ENCODE measurements around the gene AZU1.
"Not testable (repeated sequence)": the region's sequence is repeated elsewhere in the genome, so short reads cannot be mapped to it uniquely, and the experiment has no call there.

The AZU1 gene

DNA sequence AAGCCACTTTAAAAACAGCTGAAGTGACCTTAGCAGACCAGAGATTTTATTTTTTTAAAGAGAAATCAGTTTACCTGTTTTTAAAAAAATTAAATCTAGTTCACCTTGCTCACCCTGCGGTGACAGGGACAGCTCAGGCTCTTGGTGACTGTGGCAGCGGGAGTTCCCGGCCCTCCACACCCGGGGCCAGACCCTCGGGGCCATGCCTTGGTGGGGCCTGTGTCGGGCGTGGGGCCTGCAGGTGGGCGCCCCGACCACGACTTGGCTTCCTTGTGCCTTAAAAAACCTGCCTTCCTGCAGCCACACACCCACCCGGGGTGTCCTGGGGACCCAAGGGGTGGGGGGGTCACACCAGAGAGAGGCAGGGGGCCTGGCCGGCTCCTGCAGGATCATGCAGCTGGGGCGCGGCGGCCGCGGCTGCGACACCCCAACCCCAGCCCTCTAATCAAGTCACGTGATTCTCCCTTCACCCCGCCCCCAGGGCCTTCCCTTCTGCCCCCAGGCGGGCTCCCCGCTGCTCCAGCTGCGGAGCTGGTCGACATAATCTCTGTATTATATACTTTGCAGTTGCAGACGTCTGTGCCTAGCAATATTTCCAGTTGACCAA lies 16.7 kb upstream of the AZU1 start:
- no peak for DNase-seq (ENCODE audit: low spot score)

DNA sequence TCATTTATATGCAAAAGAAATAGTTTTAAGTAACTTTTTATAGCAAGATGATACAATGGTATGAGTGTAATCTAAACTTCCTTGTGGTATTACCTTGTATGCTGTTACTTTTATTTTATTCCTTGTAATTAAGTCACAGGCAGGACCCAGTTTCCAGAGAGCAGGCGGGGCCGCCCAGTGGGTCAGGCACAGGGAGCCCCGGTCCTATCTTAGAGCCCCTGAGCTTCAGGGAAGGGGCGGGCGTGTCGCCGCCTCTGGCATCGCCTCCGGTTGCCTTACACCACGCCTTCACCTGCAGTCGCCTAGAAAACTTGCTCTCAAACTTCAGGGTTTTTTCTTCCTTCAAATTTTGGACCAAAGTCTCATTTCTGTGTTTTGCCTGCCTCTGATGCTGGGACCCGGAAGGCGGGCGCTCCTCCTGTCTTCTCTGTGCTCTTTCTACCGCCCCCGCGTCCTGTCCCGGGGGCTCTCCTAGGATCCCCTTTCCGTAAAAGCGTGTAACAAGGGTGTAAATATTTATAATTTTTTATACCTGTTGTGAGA lies 16.1 kb upstream of the AZU1 start:
- DNase-seq (ENCODE audit: low spot score): no peak

DNA sequence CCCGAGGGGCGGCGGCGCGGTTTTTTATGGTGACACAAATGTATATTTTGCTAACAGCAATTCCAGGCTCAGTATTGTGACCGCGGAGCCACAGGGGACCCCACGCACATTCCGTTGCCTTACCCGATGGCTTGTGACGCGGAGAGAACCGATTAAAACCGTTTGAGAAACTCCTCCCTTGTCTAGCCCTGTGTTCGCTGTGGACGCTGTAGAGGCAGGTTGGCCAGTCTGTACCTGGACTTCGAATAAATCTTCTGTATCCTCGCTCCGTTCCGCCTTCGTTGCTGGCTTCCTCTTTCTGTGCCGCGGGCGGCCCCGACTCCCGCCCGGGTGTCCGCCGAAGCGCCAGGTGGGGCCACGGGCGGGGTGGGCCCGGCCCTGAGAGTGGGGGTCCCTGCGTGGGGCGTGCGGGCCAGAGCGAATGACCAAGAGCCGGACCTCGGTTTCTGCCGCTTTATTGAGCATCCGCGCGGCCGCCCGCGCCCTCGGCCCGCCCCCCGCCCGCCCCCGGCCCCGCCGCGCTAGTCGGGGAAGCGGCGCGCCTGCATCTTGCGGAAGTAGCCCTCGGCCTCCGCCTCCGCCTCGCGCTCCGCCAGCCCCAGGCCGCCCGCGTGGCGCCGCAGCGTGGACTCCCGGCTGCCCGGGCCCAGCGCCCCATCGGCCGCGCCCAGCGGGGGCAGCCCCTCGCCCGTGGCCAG lies 15.4 kb upstream of the AZU1 start:
- no peak for DNase-seq (ENCODE audit: low spot score)

DNA sequence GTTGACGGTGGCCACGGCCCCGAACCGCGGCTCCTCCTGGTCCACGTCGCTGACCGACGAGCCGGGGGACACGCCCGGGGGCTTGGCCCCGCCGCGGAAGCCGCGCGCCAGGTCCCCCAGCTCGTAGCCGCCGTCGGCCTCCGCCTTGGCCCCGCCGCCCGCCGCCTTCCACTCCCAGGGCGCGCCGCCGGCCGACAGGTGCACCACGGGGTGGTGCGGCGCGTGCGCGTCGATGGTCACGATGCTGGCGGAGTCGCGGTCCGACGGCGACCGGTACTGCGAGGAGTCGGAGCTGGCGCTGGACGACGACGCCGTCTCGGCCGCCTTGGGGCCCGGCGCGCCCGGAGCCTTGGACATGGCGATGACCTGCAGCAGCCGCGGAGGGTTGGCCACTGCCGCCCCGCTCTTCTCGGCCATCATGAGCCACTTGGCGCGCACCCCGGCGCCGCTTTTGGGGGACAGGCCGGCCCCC lies 14.9 kb upstream of the AZU1 start:
- DNase-seq (ENCODE audit: low spot score): no peak

DNA sequence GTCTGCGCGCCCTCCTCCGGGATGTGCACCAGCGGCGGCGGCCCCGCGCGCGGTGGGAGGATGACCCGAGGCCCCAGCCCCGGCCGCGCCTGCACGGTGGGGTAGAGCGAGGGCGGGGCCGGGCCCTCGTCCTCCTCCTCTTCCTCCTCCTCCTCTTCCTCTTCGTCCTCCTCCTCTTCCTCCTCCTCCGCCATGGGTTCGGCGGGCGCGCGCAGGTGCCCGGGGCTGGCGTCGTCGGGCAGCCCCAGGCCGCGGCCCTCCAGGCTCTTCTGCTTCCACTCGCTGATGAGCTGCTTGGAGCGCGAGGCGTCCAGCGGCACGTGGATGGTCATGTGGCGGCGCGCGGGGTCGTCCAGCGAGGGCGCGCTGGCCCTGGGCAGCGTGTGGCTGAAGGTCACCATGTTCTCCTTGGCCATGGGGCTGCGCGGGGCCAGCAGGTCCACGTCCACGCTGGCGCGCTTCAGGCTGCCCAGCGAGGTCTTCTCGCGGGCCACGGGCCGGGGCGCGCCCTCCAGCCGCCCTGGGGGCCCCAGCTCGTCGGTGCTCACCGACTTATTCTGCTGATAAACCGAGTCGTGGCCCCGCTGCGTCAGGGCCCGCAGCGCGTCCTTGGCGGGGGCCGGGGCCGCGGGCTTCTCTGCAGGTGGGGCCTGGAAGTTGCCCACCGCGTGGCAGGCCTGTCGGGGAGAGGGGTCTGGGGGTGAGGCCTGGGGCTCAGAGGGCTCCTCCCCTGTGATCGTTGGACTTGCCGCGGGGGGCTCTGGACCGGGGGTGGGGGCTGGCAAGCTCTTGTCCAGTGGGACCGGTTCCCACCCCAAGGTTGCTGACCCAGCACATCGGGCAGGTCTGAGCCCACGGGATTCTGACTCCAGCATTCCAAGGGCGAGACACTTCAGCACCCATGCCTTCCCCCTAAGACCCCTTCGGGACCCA lies 14.2 kb upstream of the AZU1 start:
- no peak for DNase-seq (ENCODE audit: low spot score)

DNA sequence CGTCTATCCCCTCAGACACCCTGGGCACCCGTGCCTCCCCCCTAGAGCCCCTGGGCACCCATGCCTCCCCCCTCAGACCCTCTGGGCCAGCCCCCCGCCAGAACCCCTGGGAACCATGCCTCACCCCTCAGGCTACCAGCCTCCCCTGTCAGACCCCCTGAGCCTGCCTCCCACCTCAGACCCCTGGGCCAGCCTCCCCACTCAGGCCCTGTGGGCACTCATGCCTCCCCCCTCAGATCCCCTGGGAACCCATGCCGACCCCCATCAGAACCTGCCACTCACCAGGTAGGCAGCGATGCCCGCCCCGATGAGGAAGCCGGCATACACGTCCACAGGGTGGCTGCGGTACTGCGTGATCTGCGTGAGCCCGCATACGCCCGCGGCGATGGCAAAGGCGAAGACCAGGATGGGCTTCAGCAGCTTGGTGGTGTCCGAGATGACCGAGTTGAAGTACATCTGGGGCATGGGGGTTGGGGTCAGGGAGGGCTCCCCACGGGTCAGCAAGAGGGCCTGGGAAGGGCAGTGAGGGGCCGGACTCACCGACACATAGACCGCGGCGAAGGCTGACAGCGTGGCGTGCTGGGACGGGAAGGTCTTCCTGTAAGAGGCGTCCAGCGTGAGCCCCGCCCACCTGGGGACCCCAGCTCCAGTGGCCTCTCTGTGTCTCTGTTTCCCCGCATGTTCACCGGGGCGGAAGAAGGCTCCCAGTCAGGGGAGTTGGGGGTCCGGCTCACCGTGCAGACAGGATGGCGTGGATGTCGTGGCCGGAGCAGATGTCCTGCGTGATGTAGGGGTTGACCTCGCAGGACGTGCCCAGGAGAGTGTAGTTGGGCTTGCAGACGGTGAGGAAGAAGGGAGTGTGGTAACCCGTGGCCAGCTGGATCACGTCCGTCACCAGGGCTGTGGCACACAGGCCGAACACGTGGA lies 13.2 kb upstream of the AZU1 start:
- DNase-seq (ENCODE audit: low spot score): no peak

DNA sequence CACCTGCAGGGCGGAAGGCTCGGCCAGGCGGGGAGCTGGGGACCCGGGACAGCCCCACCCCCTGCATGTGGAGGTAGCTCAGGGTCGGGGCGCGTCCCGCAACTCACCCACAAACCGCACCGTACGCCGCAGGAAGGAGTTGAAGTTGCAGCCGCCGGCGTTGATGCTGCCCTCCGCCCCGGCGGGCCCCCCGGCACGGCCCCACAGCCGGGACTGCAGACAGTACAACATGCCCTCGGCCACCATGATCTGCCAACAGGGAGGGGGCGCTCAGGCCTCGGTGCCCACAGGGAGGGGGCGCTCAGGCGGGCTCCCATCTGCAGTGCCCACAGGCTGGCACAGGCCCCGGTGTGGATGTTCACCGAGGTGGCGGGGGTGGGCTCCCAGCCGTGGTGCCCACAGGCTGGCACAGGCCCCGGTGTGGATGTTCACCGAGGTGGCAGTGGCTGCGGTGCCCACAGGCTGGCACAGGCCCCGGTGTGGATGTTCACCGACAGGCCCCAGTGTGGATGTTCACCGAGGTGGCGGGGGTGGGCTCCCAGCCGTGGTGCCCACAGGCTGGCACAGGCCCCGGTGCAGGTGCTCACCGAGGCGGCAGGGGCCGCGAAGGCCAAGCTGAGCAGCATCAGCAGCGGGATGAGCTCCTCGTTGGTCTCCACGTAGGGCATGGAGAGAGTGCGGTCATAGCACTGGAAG lies 12.4 kb upstream of the AZU1 start:
- DNase-seq (ENCODE audit: low spot score): no peak

DNA sequence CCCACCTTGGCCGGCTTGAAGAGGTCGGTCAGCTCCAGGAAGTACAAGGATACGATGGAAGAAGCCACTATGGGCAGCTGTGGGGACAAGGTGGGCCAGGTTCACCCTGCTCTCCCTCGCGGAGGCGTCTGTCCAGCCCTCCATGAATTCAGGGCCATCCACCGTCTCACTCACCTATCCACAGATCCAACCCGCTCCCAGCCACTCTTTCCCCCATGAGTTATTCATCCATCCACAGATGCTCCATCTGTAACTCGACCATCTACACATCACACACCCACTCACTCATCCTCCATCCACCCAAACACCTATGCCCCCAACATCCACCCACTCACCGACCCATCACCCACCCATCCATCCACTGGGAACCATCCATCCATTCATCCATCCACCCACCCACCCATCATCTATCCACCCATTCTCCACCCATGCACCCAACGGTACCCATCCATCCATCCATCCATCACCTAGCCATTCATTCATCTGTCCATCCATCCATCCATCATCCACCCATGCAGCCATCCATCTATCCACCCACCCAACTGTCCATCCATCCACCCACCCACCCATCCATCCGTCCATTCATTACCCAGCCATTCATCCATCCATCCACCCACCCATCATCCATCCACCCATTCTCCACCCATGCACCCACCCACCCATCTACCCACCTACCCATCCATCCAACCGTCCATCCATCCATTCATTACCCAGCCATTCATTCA lies 11.7 kb upstream of the AZU1 start:
- DNase-seq (ENCODE audit: low spot score): no peak

DNA sequence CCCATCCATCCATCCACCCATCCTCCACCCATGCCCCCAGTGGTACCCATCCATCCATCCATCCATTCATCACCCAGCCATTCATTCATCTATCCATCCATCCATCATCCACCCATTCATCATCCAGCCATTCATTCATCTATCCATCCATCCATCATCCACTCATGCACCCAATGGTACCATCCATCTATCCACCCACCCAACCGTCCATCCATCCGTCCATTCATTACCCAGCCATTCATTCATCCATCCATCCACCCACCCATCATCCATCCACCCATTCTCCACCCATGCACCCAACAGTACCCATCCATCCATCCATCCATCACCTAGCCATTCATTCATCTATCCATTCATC lies 11.2 kb upstream of the AZU1 start:
- DNase-seq (ENCODE audit: low spot score): no peak

DNA sequence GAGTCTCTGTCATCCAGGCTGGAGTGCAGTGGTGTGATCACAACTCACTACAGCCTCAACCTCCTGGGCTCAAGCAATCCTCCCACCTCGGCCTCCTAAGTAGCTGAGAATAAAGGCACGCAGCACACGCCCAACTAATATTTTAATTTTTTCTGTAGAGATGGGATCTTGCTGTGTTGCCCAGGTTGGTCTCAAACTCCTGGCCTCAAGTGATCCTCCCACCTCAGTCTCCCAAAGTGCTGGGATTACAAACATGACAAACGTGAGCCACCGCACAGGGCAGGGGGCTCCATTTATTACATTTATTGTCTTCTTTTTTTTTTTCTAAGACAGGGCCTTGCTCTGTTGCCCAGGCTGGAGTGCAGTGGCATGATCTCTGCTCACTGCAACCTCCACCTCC lies 7.4 kb upstream of the AZU1 start:
- not testable (repeated sequence) for DNase-seq (ENCODE audit: low spot score)

DNA sequence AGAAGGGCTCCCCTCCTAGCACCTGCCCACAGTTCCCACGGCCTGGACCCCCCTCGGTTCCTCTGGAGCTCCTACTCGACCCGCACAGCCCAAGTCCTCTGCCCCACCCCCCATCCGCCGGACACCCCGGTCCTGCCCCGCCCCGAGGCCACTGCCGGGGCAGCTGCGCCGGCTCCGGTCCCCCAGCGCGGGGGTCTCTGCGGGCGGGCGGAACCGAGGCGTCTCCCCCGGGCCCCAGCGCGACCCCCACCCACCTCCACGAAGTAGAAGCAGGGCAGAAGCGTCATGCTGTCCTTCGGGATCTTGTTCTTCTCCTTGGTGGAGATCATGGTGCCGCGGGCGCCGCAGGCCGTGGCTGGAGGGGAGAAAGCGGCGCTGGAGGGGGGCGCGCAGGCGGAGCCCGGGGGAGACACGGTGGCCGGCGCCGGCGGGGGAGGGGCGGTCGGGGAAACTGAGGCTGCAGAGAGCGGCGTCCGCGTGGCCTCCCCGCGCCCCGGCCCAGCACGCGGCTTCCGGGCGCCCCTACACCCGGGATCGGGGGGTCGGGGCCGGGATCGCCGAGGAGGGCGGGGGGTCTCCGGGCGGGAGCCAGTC lies 6.3 kb upstream of the AZU1 start:
- DNase-seq (ENCODE audit: low spot score): no peak

DNA sequence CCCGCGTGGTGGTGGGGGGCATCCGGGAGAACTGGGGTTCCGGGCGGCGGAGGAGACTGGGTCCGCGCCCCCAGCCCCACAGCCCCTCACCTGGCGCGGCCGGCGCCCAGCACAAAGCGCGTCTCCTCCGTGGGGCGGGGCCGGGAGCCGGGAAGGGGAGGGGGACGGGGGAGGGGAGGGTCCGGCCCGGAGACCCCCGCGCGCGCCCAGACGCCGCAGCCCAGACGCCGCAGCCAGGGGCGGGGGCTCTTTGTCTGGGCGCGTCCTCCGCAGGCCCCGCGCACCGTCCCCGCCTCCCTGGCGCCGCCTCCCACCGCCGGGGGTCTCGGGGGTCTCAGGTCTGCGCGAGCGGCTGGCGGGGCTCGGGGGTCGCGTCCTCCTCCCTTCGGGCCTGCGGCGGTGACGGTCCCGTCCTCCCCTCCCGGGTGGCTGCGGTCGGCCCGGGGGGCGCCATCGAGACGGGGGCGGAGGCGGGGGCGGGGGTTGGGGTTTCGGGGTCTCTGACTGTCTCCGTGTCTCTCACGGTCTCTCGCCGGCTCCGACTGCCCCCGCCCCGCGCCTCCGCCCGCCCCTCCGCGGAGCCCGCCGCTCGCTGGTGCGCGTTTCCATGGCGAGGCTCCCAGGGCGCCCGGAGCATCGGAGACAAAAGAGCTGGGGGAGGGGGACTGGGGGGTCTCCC lies 5.7 kb upstream of the AZU1 start, which contains the start of gene PLPPR3:
PLPPR3 (minus strand) TSS at position 131 of the 679 bp plus-strand sequence. CDS start 396 bp downstream, outside the sequence.
- no peak for DNase-seq (ENCODE audit: low spot score)

DNA sequence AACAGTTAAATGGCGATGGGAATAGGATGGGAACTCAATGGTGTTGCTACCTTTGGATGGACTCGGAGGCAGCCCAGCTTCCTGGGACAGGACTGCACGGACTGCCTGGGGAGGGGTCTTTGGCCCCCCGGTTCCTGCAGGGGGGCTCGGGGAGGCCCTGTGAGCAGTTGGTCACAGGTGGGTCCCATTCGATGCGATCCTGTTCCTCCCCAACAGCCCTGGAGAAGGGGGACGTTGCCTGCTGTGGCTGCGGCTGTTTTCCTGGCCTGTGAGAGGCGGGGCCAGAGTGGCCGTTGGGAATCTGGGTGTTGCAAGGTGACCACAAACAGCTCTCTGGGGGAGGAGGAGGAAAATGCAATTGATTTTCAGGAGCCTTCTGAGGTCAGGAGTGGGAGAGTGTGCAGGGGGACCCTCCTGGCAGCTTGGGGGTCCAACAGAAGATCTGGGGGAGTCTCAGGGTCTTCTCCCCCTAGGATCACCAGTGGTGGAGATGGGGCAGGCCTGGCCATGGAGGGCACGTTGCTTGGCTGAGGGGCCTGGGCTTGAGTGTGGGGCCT lies 4.0 kb upstream of the AZU1 start:
- no peak for DNase-seq (ENCODE audit: low spot score)

DNA sequence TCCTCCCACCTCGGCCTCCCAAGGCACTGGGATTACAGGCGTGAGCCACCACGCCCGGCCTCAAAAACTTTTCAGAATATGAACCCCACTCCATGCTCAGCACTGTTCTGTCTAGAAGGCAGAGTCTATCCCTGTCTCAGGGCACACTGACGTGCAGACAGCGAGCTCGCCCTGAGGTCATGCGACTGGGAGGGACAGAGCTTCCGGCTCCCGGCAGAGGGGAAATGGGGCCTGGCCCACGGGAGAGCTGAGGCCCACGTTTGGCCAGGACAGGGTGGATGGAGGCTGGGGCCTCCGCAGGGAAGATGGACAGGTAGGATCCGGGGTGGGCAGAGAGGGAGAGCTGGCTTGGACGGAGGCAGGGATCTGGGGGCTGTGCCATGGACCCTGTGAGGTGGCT lies 2.8 kb upstream of the AZU1 start:
- no peak for DNase-seq (ENCODE audit: low spot score)

DNA sequence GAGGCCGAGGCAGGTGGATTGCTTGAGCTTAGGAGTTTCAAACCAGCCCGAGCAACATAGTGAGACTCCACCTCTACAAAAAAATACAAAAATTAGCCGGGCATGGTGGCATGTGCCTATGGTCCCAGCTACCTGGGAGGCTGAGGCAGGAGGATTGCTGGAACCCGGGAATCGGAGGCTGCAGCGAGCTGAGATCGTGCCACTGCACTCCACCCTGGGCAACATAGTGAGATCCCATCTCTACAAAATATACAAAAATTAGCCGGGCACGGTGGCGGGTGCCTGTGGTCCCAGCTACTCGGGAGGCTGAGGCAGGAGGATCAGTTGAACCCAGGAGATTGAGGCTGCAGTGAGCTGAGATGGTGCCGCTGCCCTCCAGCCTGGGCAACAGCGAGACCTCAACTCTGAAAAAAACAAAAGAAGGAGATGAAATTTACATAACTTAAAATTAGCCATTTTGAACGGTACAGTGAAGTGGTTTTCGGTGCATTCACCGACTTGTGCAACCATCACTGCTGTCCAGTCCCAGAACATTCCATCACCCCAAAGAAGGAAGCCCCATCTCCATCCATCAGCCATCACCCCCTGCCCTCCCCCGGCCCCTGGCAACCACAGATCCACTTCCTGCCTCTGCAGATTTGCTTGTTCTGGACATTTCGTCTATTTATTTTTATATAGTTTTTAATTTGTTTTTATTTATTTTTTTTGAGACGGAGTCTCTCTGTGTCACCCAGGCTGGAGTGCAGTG lies 1.6 kb upstream of the AZU1 start:
- no peak for DNase-seq (ENCODE audit: low spot score)

DNA sequence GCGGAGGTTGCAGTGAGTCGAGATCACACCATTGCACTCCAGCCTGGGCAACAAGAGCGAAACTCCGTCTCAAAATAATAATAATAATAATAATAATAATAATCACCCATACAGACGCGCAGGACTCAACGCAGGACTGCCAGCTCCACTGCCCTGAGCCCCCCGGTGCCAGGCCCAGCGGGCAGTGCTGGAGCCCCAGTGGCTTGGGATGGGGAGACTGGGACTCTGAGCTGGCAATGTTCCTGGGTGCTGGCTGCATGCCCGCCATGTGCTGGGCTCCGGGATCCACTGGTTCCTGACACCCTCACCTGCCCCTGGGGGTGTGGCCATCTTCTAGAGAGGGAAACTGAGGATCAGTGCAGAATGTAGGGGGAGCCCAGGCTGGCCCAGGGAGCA lies 325 bp upstream of the AZU1 start:
- DNase-seq (ENCODE audit: low spot score): no peak

DNA sequence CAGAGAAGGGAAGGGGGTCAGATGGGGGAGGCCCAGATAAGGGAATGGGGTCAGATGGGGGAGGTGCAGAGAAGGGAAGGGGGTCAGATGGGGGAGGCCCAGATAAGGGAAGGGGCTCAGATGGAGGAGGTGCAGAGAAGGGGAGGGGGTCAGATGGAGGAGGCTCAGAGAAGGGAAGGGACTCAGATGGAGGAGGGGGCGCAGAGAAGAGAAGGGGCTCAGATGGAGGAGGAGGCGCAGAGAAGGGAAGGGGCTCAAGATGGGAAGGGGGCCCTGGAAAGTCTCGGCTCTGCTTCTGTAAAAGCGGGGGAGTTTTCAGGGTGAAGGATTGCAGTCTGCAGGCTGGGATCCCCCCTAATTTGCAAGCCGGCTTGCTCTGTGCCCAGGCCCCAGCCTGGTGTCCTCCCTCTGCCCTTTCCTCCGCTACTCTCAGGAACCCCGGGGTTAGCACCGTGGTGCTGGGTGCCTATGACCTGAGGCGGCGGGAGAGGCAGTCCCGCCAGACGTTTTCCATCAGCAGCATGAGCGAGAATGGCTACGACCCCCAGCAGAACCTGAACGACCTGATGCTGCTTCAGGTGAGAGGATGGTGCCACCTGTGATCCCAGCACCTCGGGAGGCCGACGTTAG lies 1.6 kb downstream of the AZU1 start:
- DNase-seq (ENCODE audit: low spot score): no peak

Data from COLO829 (cell line).